Liver (tissue), 3 donors: ENCODE data around the gene CAP2.

Source experiments
- EGR1 ChIP-seq, 2 donors: IDR thresholded peaks; 2 replicates each; pipeline ENCODE4 v1.6.1; 2016 to 2018; ENCODE audit warnings: antibody characterized with exemption in 2 of 2, low read depth in 2 of 2
- TF ChIP-seq, protein P1 (sequence below): fragments of 150-350 bp; IDR thresholded peaks from 2 replicates; pipeline ENCODE4 v1.5.1; 2017; ENCODE audit warnings: improper control_type of control experiment, low read depth, low read length; ENCODE audit not compliant: missing input control
- donor health status: healthy.
- donor health status: healthy.

DNA sequence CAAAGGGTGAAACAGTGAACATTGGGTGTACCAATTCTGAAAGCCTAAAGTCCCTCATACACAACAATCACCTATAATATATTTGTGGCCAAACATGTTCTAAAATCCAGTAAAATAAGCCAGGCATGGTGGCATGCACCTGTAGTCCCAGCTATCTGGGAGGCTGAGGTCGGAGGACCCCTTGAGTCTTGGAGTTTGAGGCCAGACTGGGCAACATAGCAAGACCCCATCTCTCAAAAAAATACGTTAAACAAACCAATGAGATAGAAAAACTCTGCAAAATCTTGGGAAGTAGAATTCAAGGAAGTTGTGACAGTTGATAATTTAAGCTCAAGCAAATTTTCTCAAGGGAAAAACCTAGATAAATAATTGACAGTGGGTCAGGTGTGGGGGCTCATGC is 92.6 kb downstream of the CAP2 start:
- TF ChIP-seq, protein P1, sequence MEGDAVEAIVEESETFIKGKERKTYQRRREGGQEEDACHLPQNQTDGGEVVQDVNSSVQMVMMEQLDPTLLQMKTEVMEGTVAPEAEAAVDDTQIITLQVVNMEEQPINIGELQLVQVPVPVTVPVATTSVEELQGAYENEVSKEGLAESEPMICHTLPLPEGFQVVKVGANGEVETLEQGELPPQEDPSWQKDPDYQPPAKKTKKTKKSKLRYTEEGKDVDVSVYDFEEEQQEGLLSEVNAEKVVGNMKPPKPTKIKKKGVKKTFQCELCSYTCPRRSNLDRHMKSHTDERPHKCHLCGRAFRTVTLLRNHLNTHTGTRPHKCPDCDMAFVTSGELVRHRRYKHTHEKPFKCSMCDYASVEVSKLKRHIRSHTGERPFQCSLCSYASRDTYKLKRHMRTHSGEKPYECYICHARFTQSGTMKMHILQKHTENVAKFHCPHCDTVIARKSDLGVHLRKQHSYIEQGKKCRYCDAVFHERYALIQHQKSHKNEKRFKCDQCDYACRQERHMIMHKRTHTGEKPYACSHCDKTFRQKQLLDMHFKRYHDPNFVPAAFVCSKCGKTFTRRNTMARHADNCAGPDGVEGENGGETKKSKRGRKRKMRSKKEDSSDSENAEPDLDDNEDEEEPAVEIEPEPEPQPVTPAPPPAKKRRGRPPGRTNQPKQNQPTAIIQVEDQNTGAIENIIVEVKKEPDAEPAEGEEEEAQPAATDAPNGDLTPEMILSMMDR = no peak
- no peak for TF ChIP-seq EGR1 (IDR thresholded peaks at IDR 0.05; ENCODE audit: low read depth in 2 of 2)
